Measurements from ENCODE around the gene CYP4F2.
"Not testable (repeated sequence)": the region's sequence is repeated elsewhere in the genome, so short reads cannot be mapped to it uniquely, and the experiment has no call there.

CYP4F2 gene

DNA sequence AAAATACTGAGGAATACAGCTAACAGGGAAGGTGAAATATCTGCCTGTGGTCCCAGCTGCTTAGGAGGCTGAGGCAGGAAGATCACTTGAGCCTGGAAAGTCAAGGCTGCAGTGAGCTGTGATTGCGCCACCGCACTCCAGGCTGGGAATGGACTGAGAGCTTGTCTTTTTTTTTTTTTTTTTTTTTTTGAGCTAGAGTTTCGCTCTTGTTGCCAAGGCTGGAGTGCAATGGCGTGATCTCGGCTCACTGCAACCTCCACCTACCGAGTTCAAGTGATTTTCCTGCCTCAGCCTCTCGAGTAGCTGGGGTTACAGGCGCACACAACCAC, 54.0 kb downstream of the CYP4F2 start:
- not testable (repeated sequence) for DNase-seq (ENCODE audit: low spot score)

DNA sequence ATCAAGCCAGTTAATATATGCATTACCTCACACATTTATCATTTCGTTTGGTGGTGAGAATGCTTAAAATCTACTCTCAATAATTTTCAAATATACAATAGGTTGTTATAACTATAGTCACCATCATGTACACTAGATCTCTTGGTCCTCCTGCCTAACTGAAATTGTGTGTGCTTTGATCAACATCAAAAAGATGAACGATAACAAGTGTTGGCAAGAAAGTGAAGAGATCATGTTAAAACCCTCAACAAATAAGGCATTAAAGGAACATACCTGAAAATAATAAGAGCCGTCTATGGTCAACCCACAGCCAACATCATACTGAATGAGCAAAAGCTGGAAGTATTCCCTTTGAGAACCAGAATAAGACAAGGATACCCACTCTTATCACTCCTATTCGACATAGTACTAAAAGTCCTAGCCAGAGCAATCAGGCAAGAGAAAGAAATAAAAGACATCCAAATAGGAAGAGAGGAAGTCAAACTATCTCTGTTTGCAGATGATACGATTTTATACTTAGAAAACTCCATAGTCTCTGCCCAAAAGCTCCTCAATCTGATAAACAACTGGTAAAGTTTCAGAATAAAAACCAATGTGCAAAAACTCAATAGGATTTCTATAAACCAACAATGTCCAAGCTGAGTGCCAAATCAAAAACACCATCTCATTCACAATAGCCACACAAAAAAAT, 54.5 kb downstream of the CYP4F2 start:
- no peak for DNase-seq (ENCODE audit: low spot score)

DNA sequence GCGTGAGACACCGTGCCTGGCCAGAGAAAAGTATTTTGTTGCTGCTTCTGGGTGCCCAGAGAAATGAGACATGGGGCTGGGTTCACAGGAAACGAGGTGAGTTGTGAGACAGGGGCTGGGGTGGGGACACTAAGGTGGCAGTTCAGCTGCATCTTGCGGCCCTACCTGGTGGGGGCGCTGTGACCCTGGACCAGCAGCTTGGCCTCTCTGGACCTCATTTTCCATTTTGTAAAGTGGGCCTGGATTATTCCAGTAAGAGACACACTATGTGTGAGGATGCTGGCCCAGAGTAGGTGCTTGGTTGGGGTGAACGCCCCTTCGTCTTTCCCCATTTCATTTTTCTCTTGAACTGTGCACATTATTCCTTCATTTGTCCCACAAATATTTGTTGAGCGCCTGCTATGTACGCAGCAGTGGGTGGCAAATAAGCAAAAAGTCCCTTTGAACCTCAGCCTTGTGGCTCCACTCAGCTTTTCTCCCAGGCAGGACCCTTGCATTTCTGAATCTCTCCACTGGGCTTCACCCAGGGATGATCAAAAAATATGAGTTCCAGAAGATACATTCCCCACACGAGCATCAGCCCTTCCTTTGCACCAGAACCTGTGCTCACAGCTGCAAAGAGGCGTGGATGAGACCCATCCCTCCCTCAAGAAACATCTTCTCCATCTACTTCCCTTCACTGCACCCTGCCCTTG, 55.9 kb downstream of the CYP4F2 start:
- no peak for DNase-seq (ENCODE audit: low spot score)

DNA sequence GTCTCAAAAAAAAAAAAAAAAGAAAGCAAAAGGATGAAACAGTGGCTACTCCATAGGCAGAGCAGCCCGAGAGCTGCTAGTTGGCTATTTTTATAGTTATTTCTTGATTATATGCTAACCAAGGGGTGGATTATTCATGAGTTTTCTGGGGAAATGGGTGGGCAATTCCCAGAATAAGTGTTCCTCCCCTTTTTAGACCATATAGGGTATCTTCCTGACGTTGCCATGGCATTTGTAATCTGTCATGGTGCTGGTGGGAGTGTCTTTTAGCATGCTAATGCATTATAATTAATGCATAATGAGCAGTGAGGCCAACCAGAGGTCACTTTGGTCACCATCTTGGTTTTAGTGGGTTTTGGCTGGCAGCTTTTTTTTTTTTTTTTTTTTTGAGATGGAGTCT, 57.0 kb downstream of the CYP4F2 start:
- DNase-seq (ENCODE audit: low spot score): no peak

DNA sequence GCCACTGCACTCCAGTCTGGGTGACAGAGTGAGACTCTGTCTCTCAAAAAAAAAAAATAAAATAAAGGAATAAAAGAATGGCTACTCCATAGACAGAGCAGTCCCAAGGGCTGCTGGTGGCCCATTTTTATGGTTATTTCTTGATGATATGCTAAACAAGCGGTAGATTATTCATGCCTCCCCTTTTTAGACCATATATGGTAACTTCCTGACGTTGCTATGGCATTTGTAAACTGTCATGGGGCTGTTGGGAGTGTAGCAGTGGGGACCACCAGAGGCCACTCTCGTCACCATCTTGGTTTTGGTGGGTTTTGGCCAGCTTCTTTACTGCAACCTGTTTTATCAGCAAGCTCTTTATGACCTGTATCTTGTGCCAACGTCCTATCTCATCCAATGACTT, 58.0 kb downstream of the CYP4F2 start:
- not testable (repeated sequence) for DNase-seq (ENCODE audit: low spot score)

DNA sequence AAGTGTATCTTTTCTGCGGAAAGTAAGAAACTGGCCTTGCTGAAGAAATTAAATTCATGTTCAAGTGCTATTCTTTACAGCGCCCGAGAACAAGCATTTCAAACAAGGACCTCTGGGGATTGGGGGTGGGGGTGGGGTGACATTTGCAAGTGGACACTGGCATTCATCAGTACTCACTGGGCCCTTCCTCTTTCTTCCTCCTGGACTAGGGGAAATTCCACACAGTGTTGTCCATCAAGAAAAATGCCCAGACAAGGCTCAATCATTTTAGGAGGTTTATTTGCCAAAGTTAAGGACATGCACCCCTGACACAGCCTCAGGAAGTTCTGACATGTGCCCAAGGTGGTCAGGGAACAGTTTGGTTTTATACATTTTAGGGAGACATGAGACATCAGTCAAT, 59.5 kb downstream of the CYP4F2 start:
- DNase-seq (ENCODE audit: low spot score): no peak

DNA sequence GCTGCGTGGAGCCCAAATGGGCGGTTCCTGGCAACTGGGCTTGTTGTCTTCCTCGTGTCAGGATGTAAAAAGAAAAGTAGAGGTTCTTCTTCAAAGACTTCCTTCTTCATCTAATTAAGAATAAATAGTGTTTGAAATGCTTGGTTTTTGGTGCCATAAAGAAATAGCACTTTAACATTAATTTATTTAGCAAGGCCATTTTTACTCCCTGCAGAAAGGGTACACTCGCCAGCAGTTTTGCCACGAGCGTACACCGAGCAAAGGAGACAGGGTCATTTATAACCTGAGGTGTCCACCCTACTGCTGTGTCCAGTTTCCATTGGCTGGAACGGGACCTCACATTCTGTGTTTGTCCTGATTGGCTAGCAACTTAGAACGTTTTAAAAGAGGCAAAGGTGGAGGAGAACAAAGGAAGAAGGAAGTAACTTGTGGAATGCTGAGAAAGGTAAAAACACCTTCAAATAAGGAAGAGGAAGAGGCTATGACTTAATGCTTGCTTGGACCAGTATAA, 60.6 kb downstream of the CYP4F2 start:
- DNase-seq (ENCODE audit: low spot score): no peak

DNA sequence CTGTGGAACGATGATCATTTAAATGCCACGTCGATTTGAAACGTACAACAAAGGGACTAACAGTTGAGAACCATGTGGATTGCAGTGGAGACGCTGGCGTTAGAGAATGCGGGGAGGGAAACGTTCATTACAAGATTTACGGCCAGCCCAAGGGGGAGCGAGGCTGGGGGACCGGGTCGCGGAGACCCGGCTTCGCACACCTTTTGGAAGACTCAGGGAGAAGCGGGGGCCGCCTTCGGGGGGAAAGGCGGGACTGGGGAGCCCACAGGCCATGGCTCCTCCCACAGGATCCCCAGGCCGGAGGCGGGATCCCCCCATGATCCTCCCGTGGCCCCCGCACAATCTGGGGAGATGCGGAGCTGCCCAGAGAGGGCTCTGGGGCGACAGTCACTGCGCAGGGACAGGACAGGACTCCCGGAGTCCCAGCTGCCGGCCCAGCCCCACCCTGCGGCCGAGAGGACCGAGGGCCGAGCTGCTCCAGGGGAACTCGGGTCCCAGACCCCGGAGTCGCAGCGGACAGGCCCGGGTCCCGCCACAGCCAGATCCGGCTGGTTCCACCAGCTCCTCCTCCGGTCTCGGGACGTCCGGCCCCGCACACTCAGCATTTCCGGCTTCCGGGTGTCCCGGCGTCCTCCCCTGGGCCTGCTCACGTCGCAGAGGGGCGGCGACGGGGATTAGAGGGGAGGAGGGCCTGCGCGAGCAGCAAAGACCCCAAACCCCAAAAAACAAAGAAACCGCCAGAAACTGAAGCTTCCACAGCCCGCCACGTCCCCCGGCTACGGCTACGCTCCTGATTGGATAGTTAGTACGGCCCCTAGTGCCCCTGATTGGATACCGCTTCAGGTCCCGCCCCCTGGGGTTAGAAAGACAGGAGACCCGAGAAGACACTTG, 61.3 kb downstream of the CYP4F2 start:
- DNase-seq (ENCODE audit: low spot score): peak; percentile 96

DNA sequence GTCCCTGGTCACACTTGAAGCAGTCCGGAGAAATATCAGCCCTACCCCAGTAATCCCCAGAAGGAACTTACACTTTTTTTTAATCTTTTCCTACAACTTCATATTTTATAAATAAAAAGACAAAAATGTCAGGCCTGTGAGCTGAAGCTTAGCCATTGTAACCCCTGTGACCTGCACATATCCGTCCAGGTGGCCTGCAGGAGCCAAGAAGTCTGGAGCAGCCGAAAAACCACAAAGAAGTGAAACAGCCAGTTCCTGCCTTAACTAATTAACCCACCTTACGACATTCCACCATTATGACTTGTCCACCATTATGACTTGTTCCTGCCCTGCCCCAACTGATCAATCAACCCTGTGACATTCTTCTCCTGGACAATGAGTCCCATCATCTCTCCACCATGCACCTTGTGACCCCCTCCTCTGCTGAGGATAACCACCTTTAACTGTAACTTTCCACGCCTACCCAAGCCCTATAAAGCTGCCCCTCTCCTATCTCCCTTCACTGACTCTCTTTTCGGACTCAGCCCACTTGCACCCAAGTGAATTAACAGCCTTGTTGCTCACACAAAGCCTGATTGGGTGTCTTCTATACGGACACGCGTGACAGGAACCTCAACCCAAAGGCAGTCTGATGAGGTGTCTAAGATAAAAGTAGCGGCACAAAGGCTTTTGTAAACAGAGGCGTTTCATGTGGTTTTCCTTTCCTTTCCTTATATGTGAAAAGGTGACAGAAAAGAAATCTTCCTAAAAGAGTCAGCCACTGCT, 62.1 kb downstream of the CYP4F2 start:
- DNase-seq (ENCODE audit: low spot score): not testable (repeated sequence)

DNA sequence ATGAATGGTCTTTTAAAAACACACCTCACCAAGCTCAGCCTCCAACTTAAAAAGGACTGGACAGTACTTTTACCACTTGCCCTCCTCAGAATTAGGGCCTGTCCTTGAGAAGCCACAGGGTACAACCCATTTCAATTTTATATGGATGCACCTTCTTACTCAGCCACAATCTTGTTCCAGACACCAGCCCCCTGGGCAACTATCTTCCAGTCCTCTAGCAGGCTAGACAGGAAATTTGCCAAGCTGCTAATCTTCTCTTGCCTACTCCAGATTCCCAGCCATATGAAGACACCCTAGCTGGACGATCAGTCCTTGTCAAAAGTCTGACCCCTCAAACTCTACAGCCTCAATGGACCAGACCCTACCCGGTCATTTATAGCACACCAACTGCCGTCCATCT, 63.6 kb downstream of the CYP4F2 start:
- not testable (repeated sequence) for DNase-seq (ENCODE audit: low spot score)

DNA sequence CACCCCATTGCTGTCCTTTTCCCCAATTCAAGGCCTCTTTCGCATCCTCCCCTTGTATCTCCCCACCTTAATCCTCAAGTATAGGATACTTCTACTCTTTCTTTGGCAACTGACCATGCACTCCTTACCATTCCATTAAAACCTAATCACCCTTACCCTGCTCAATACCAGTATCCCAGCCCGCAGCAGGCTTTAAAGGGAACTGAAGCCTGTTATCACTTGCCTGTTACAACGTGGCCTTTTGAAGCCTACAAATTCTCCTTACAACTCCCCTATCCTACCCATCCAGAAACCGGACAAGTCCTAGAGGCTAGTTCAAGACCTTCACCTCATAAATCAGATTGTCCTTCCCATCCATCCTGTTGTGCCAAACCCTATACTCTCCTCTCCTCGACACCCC, 66.2 kb downstream of the CYP4F2 start:
- no peak for DNase-seq (ENCODE audit: low spot score)

DNA sequence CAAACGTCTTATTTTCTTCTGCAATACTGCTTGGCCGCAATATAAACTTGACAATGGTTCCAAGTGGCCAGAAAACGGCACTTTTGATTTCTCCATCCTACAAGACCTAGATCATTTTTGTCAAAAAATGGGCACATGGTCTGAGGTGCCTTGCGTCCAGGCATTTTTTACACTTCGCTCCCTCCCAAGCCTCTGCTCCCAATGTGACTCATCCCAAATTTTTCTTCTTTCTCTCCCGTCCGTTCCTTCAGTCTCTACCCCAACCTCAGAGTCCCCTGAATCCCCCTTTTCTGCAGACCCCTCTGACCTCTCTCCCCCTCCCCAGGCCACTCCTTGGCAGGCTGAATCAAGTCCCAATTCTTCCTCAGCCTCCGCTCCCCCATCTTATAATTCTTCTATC, 68.1 kb downstream of the CYP4F2 start:
- no peak for DNase-seq (ENCODE audit: low spot score)

DNA sequence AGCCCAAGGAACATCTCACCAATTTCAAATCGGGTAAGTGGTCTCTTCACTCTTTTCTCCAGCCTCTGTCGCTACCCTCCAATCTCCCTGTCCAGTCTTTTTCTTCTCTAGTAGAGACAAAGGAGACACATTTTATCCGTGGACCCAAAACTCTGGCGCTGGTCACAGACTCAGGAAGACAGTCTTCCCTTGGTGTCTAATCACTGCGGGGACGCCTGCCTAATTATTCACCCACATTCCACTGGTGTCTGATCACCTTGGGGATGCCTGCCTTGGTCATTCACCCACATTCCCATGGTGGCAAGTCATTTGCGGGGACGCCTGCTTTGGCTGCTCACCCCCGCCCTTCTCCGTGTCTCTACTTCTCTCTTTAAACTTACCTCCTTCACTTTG, 68.6 kb downstream of the CYP4F2 start:
- DNase-seq (ENCODE audit: low spot score): no peak

DNA sequence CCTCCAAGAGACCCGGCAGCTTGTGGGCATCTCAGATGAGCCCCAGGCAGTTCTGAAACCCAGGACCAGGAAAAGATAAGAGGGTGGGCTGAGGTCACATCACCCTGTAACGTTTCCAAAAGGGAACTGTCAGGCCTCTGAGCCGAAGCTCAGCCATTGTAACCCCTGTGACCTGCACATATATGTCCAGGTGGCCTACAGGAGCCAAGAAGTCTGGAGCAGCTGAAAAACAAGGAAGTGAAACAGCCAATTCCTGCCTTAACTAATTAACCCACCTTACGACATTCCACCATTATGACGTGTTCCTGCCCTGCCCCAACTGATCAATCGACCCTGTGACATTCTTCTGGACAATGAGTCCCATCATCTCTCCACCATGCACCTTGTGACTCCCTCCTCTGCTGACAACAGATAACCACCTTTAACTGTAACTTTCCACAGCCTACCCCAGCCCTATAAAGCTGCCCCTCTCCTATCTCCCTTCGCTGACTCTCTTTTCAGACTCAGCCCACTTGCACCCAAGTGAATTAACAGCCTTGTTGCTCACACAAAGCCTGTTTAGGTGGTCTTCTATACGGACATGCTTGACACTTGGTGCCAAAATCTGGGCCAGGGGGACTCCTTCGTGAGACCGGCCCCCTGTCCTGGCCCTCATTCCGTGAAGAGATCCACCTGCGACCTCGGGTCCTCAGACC, 69.1 kb downstream of the CYP4F2 start:
- not testable (repeated sequence) for DNase-seq (ENCODE audit: low spot score)

DNA sequence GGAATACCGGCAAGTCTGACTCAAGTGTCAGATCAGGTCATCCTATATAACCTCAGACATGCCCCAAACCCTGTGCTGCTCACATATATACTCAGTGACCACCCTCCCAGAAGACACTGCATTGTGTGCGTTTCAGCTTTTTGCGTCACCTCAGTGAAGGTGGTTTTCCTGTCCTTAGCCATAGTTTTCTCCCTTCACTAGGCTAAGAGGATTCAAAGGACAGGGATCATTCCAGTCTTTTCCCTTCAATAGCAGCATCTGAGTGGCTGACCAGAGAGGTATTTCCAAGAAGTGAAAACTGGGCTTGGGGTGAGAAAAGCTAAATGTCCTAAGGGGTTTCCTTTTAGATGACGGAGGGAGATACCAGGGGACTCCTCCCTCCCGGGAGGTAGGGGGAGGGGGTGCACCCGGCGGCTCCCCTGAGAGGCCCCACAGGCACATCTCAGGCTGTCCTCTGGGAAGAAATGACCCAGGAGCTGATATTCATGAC, 69.7 kb downstream of the CYP4F2 start:
- no peak for DNase-seq (ENCODE audit: low spot score)
